HEK293 (cell line): ENCODE data around the gene TNFRSF17.

ENCODE experiments used
- CTCF ChIP-seq: fragments of 450-650 bp; formaldehyde crosslinking; IDR thresholded peaks from 2 replicates; pipeline ENCODE4 v1.5.1; 2016; ENCODE audit warnings: missing biosample characterization, missing genetic modification characterization
- GLIS2 ChIP-seq: fragments of 450-650 bp; formaldehyde crosslinking; IDR thresholded peaks from 2 replicates; pipeline ENCODE4 v1.5.1; 2016; ENCODE audit warnings: missing biosample characterization, missing genetic modification characterization
- HOXC10 ChIP-seq: sonication (generic); formaldehyde crosslinking; IDR thresholded peaks from 2 replicates; pipeline ENCODE4 v1.8.1; 2023; ENCODE audit warnings: mild to moderate bottlenecking, missing genetic modification reagents
- INSM2 ChIP-seq: fragments of 450-650 bp; formaldehyde crosslinking; IDR thresholded peaks from 2 replicates; pipeline ENCODE4 v1.5.1; 2016; ENCODE audit warnings: missing biosample characterization, missing genetic modification characterization
- KLF16 ChIP-seq: fragments of 450-650 bp; formaldehyde crosslinking; IDR thresholded peaks from 2 replicates; pipeline ENCODE4 v1.5.1; 2017; ENCODE audit warnings: missing biosample characterization, missing genetic modification characterization
- KLF7 ChIP-seq: fragments of 450-650 bp; formaldehyde crosslinking; IDR thresholded peaks from 2 replicates; pipeline ENCODE4 v1.5.1; 2016; ENCODE audit warnings: missing biosample characterization, missing genetic modification characterization, borderline replicate concordance
- MEIS1 ChIP-seq: sonication (generic); formaldehyde crosslinking; IDR thresholded peaks from 2 replicates; pipeline ENCODE4 v1.8.1; 2022; ENCODE audit warnings: missing genetic modification reagents, mild to moderate bottlenecking, borderline replicate concordance
- SALL2 ChIP-seq: fragments of 450-650 bp; formaldehyde crosslinking; IDR thresholded peaks from 2 replicates; pipeline ENCODE4 v1.5.0; 2017; ENCODE audit warnings: missing biosample characterization, mild to moderate bottlenecking, missing genetic modification characterization, borderline replicate concordance
- SCRT1 ChIP-seq: fragments of 450-650 bp; formaldehyde crosslinking; IDR thresholded peaks from 2 replicates; pipeline ENCODE4 v1.5.1; 2016; ENCODE audit warnings: missing biosample characterization, missing genetic modification characterization, borderline replicate concordance
- SETDB1 ChIP-seq: IDR thresholded peaks from one replicate; pipeline ENCODE4 v1.6.1; 2017; ENCODE audit warnings: mild to moderate bottlenecking, low read length, moderate library complexity, mixed read lengths; ENCODE audit not compliant: insufficient read length
- WT1 ChIP-seq: fragments of 450-650 bp; formaldehyde crosslinking; IDR thresholded peaks from 2 replicates; pipeline ENCODE4 v1.5.1; 2016; ENCODE audit warnings: missing biosample characterization, missing genetic modification characterization
- ZBTB1 ChIP-seq: fragments of 450-650 bp; formaldehyde crosslinking; IDR thresholded peaks from 2 replicates; pipeline ENCODE4 v1.5.1; 2016; ENCODE audit warnings: missing biosample characterization, missing genetic modification characterization
- ZBTB17 ChIP-seq: fragments of 450-650 bp; formaldehyde crosslinking; IDR thresholded peaks from 2 replicates; pipeline ENCODE4 v1.5.1; 2016; ENCODE audit warnings: missing biosample characterization, missing genetic modification characterization
- ZBTB6 ChIP-seq: fragments of 450-650 bp; formaldehyde crosslinking; IDR thresholded peaks from 2 replicates; pipeline ENCODE4 v1.5.1; 2017; ENCODE audit warnings: missing biosample characterization, missing genetic modification characterization
- ZEB2 ChIP-seq: fragments of 450-650 bp; formaldehyde crosslinking; IDR thresholded peaks from 2 replicates; pipeline ENCODE4 v1.5.1; 2016; ENCODE audit warnings: missing biosample characterization, missing genetic modification characterization
- ZFP3 ChIP-seq: fragments of 450-650 bp; formaldehyde crosslinking; IDR thresholded peaks from 2 replicates; pipeline ENCODE4 v1.5.1; 2016; ENCODE audit warnings: low read depth, missing biosample characterization, missing genetic modification characterization
- ZFP69B ChIP-seq: fragments of 450-650 bp; formaldehyde crosslinking; IDR thresholded peaks from 2 replicates; pipeline ENCODE4 v1.5.1; 2016; ENCODE audit warnings: missing biosample characterization, missing genetic modification characterization
- ZNF132 ChIP-seq: fragments of 450-650 bp; formaldehyde crosslinking; IDR thresholded peaks from 2 replicates; pipeline ENCODE4 v1.5.1; 2017; ENCODE audit warnings: missing biosample characterization, missing genetic modification characterization, borderline replicate concordance
- ZNF184 ChIP-seq: fragments of 450-650 bp; IDR thresholded peaks from 2 replicates; pipeline ENCODE4 v1.5.1; 2018; ENCODE audit warnings: missing biosample characterization, mild to moderate bottlenecking, missing genetic modification characterization
- ZNF239 ChIP-seq: fragments of 450-650 bp; formaldehyde crosslinking; IDR thresholded peaks from 2 replicates; pipeline ENCODE4 v1.5.1; 2016; ENCODE audit warnings: missing biosample characterization, missing genetic modification characterization
- ZNF280D ChIP-seq: fragments of 450-650 bp; formaldehyde crosslinking; IDR thresholded peaks from 2 replicates; pipeline ENCODE4 v1.5.1; 2016; ENCODE audit warnings: missing biosample characterization, missing genetic modification characterization
- ZNF391 ChIP-seq: fragments of 450-650 bp; formaldehyde crosslinking; IDR thresholded peaks from 2 replicates; pipeline ENCODE4 v1.5.1; 2016; ENCODE audit warnings: low read depth, missing biosample characterization, missing genetic modification characterization, borderline replicate concordance
- ZNF404 ChIP-seq: fragments of 450-650 bp; formaldehyde crosslinking; IDR thresholded peaks from 2 replicates; pipeline ENCODE4 v1.5.1; 2017; ENCODE audit warnings: missing biosample characterization, missing genetic modification characterization
- ZNF473 ChIP-seq: fragments of 450-650 bp; formaldehyde crosslinking; IDR thresholded peaks from 2 replicates; pipeline ENCODE4 v1.5.1; 2017; ENCODE audit warnings: missing biosample characterization, missing genetic modification characterization
- ZNF529 ChIP-seq: fragments of 450-650 bp; formaldehyde crosslinking; IDR thresholded peaks from 2 replicates; pipeline ENCODE4 v1.5.1; 2017; ENCODE audit warnings: missing genetic modification characterization, missing biosample characterization; ENCODE audit not compliant: insufficient replicate concordance
- ZNF747 ChIP-seq: fragments of 450-650 bp; formaldehyde crosslinking; IDR thresholded peaks from 2 replicates; pipeline ENCODE4 v1.5.1; 2016; ENCODE audit warnings: missing biosample characterization, missing genetic modification characterization
- ZNF791 ChIP-seq: fragments of 450-650 bp; formaldehyde crosslinking; IDR thresholded peaks from 2 replicates; pipeline ENCODE4 v1.5.1; 2016; ENCODE audit warnings: missing biosample characterization, missing genetic modification characterization
- ZNF830 ChIP-seq: fragments of 450-650 bp; IDR thresholded peaks from 2 replicates; pipeline ENCODE4 v1.5.0; 2018; ENCODE audit warnings: missing biosample characterization, missing genetic modification characterization, low read depth, mild to moderate bottlenecking, moderate library complexity
- ZNF843 ChIP-seq: fragments of 450-650 bp; formaldehyde crosslinking; IDR thresholded peaks from 2 replicates; pipeline ENCODE4 v1.5.1; 2016; ENCODE audit warnings: missing biosample characterization, missing genetic modification characterization
- ZSCAN23 ChIP-seq: fragments of 450-650 bp; formaldehyde crosslinking; IDR thresholded peaks from 2 replicates; pipeline ENCODE4 v1.5.1; 2016; ENCODE audit warnings: missing biosample characterization, missing genetic modification characterization
- ZSCAN5A ChIP-seq: fragments of 450-650 bp; formaldehyde crosslinking; IDR thresholded peaks from 2 replicates; pipeline ENCODE4 v1.5.1; 2016; ENCODE audit warnings: missing biosample characterization, missing genetic modification characterization

TNFRSF17 gene

GRCh38 chr16:11915644-11916523 is 49.1 kb upstream of the TNFRSF17 start, which contains the start of gene GSPT1 (continued):
- TF ChIP-seq ZSCAN5A (tag by site-specific recombination): peak; percentile 21
- TF ChIP-seq ZNF184 (tag by site-specific recombination): no peak
- TF ChIP-seq ZNF791 (tag by site-specific recombination): no peak
- peak; percentile 94 for TF ChIP-seq ZFP69B (tag by site-specific recombination)
- peak; percentile 74 for TF ChIP-seq INSM2
- peak; percentile 99 for TF ChIP-seq GLIS2
- TF ChIP-seq WT1 (tag by site-specific recombination): peak; percentile 41; the same call in 1 of the 2 replicates
- TF ChIP-seq ZNF391 (tag by site-specific recombination): peak; percentile 92
- TF ChIP-seq ZSCAN23 (tag by site-specific recombination): peak; percentile 25; the same call in 1 of the 2 replicates
- TF ChIP-seq SCRT1: peak; percentile 80
- TF ChIP-seq ZNF280D (tag by site-specific recombination): no peak
- TF ChIP-seq CTCF (tag by site-specific recombination): peak; percentile 47; the same call in 1 of the 2 replicates
- TF ChIP-seq ZNF239 (tag by site-specific recombination): no peak
- no peak for TF ChIP-seq ZNF132 (tag by site-specific recombination)
- 0 out of 2 replicates have a peak, but pooled peaks have one; percentile 4 for TF ChIP-seq ZFP3 (tag by site-specific recombination)
- TF ChIP-seq ZBTB1 (tag by site-specific recombination): peak; percentile 50; the same call in 1 of the 2 replicates
- TF ChIP-seq KLF16: peak; percentile 99
- no peak; the same call in 1 of the 2 replicates for TF ChIP-seq ZNF843 (tag by site-specific recombination)
- TF ChIP-seq HOXC10: no peak
- TF ChIP-seq ZNF529 (tag by site-specific recombination): no peak
- no peak for TF ChIP-seq MEIS1
- TF ChIP-seq ZEB2 (tag by site-specific recombination): peak; percentile 100
- no peak for TF ChIP-seq SALL2 (tag by site-specific recombination)
- TF ChIP-seq ZBTB6 (tag by site-specific recombination): no peak
- peak; percentile 99 for TF ChIP-seq KLF7 (tag by site-specific recombination)
- peak; percentile 16 for TF ChIP-seq SETDB1
- no peak for TF ChIP-seq ZNF747 (tag by site-specific recombination)
- TF ChIP-seq ZNF830 (tag by site-specific recombination): no peak
- peak; percentile 93 for TF ChIP-seq ZBTB17 (tag by site-specific recombination)
- TF ChIP-seq ZNF473: no peak
- no peak for TF ChIP-seq ZNF404 (tag by site-specific recombination)
